ENCODE results near the gene PRKCQ.

Gene PRKCQ

GRCh38 chr10:6532321-6532720 is 47.8 kb downstream of the PRKCQ start:
- Histone ChIP-seq H3K18ac (ENCODE audit: low read length) (no peak overlapping the region), H3K9me3 (ENCODE audit: insufficient read depth, low read depth, low read length) (peaks cover 1% of the 10 kb centered on the region), H3K23ac (ENCODE audit: low read length) (peak overlapping the region; percentile 75), H4K8ac (ENCODE audit: low read depth, low read length) (no peak overlapping the region), H3K27me3 (ENCODE audit: insufficient read depth, low read length) (no peaks in the 10 kb centered on the region), H2BK5ac (ENCODE audit: low read depth, low read length, poor library complexity) (no peak overlapping the region), H4K12ac (ENCODE audit: low read depth, low read length) (no peak overlapping the region), H3K79me2 (ENCODE audit: control insufficient read depth, insufficient read depth, low read length, poor library complexity) (no peaks in the 10 kb centered on the region), H2BK12ac (ENCODE audit: low read length) (no peak overlapping the region), H3K27ac (ENCODE audit: low read depth, low read length) (no peak overlapping the region), H3K79me1 (ENCODE audit: low read length) (no peaks in the 10 kb centered on the region), H3K4me3 (ENCODE audit: low read depth, low read length) (no peak overlapping the region), H3K4me1 (ENCODE audit: control insufficient read depth in 1 of 2, insufficient read depth in 2 of 2, low read length in 2 of 2) (no peaks in the 10 kb centered on the region), H2AFZ (ENCODE audit: insufficient read depth, low read length, poor library complexity) (no peak overlapping the region), H3K4ac (ENCODE audit: low read depth, low read length) (no peak overlapping the region), H3K14ac (ENCODE audit: low read length) (no peak overlapping the region), H2BK120ac (ENCODE audit: insufficient read depth, low read length, poor library complexity) (no peak overlapping the region), H3K4me2 (ENCODE audit: low read length) (no peak overlapping the region), H2AK5ac (ENCODE audit: low read length) (no peak overlapping the region), H3K9ac (ENCODE audit: low read length) (no peak overlapping the region), H4K91ac (ENCODE audit: low read depth, low read length) (no peak overlapping the region), H3K36me3 (ENCODE audit: control insufficient read depth in 1 of 2, insufficient read depth in 2 of 2, low read length in 2 of 2) (no peaks in the 10 kb centered on the region)
- WGBS (ENCODE audit: extremely low coverage, insufficient coverage, insufficient read length), result no CpG with 5 or more reads among the region's 5 CpGs
- no peak for DNase-seq

DNA sequence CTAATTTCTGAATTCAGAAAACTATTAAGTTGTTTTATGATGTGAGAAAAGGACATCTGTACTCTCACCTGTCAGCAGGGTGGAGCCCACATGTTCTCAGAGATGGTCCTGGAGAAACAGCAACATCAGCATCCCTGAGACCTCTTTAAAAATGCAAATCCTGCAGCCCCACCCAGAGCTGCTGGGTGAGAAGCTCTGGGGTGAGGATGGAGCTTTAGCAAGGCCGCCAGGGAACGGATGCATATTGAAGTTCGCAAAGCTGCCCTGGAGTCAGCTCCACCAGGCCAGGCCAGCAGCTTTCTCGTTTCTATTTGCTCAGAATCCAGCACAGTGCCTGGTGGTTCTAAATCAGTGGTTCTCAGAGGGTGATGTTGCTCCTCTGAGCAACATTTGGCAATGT is 49.1 kb downstream of the PRKCQ start:
- Histone ChIP-seq H3K18ac (ENCODE audit: low read length) (no peak overlapping the region), H3K79me2 (ENCODE audit: control insufficient read depth, insufficient read depth, low read length, poor library complexity) (no peaks in the 10 kb centered on the region), H3K36me3 (ENCODE audit: control insufficient read depth in 1 of 2, insufficient read depth in 2 of 2, low read length in 2 of 2) (no peaks in the 10 kb centered on the region), H3K9ac (ENCODE audit: low read length) (no peak overlapping the region), H3K4me2 (ENCODE audit: low read length) (no peak overlapping the region), H3K23ac (ENCODE audit: low read length) (no peak overlapping the region), H4K12ac (ENCODE audit: low read depth, low read length) (no peak overlapping the region), H2BK5ac (ENCODE audit: low read depth, low read length, poor library complexity) (no peak overlapping the region), H3K9me3 (ENCODE audit: insufficient read depth, low read depth, low read length) (peaks cover 4% of the 10 kb centered on the region), H2AFZ (ENCODE audit: insufficient read depth, low read length, poor library complexity) (no peak overlapping the region), H3K79me1 (ENCODE audit: low read length) (no peaks in the 10 kb centered on the region), H3K4me1 (ENCODE audit: control insufficient read depth in 1 of 2, insufficient read depth in 2 of 2, low read length in 2 of 2) (no peaks in the 10 kb centered on the region), H3K4ac (ENCODE audit: low read depth, low read length) (no peak overlapping the region), H3K27ac (ENCODE audit: low read depth, low read length) (no peak overlapping the region), H2BK12ac (ENCODE audit: low read length) (no peak overlapping the region), H3K27me3 (ENCODE audit: insufficient read depth, low read length) (no peaks in the 10 kb centered on the region), H2BK120ac (ENCODE audit: insufficient read depth, low read length, poor library complexity) (no peak overlapping the region), H3K4me3 (ENCODE audit: low read depth, low read length) (no peak overlapping the region), H4K8ac (ENCODE audit: low read depth, low read length) (no peak overlapping the region), H4K91ac (ENCODE audit: low read depth, low read length) (no peak overlapping the region), H2AK5ac (ENCODE audit: low read length) (no peak overlapping the region), H3K14ac (ENCODE audit: low read length) (no peak overlapping the region)
- DNase-seq, result no peak
- WGBS (ENCODE audit: extremely low coverage, insufficient coverage, insufficient read length), result no CpG with 5 or more reads among the region's 4 CpGs

GRCh38 chr10:6530211-6530840 is 49.8 kb downstream of the PRKCQ start:
- no peaks in the 10 kb centered on the region for H3K79me2 ChIP-seq (ENCODE audit: control insufficient read depth, insufficient read depth, low read length, poor library complexity)
- no peak overlapping the region for H4K8ac ChIP-seq (ENCODE audit: low read depth, low read length)
- no peak overlapping the region for H3K18ac ChIP-seq (ENCODE audit: low read length)
- no peak overlapping the region for H2BK5ac ChIP-seq (ENCODE audit: low read depth, low read length, poor library complexity)
- no peak overlapping the region for H4K12ac ChIP-seq (ENCODE audit: low read depth, low read length)
- peaks cover 4% of the 10 kb centered on the region for H3K9me3 ChIP-seq (ENCODE audit: insufficient read depth, low read depth, low read length)
- no peak overlapping the region for H2BK12ac ChIP-seq (ENCODE audit: low read length)
- WGBS (ENCODE audit: extremely low coverage, insufficient coverage, insufficient read length), result no CpG with 5 or more reads among the region's 18 CpGs
- no peak overlapping the region for H3K4me2 ChIP-seq (ENCODE audit: low read length)
- H3K79me1 ChIP-seq (ENCODE audit: low read length), result no peaks in the 10 kb centered on the region
- no peaks in the 10 kb centered on the region for H3K36me3 ChIP-seq (ENCODE audit: control insufficient read depth in 1 of 2, insufficient read depth in 2 of 2, low read length in 2 of 2)
- no peak overlapping the region for H3K4me3 ChIP-seq (ENCODE audit: low read depth, low read length)
- no peak overlapping the region for H3K4ac ChIP-seq (ENCODE audit: low read depth, low read length)
- no peak for DNase-seq
- H2AK5ac ChIP-seq (ENCODE audit: low read length), result no peak overlapping the region
- no peak overlapping the region for H3K14ac ChIP-seq (ENCODE audit: low read length)
- H3K9ac ChIP-seq (ENCODE audit: low read length), result no peak overlapping the region
- H3K27me3 ChIP-seq (ENCODE audit: insufficient read depth, low read length), result no peaks in the 10 kb centered on the region
- no peak overlapping the region for H3K23ac ChIP-seq (ENCODE audit: low read length)
- no peak overlapping the region for H2BK120ac ChIP-seq (ENCODE audit: insufficient read depth, low read length, poor library complexity)
- H2AFZ ChIP-seq (ENCODE audit: insufficient read depth, low read length, poor library complexity), result no peak overlapping the region
- no peak overlapping the region for H4K91ac ChIP-seq (ENCODE audit: low read depth, low read length)
- no peaks in the 10 kb centered on the region for H3K4me1 ChIP-seq (ENCODE audit: control insufficient read depth in 1 of 2, insufficient read depth in 2 of 2, low read length in 2 of 2)
- no peak overlapping the region for H3K27ac ChIP-seq (ENCODE audit: low read depth, low read length)

- Histone ChIP-seq H4K12ac (ENCODE audit: low read depth, low read length) (no peak overlapping the region), H3K27me3 (ENCODE audit: insufficient read depth, low read length) (no peaks in the 10 kb centered on the region), H3K4me1 (ENCODE audit: control insufficient read depth in 1 of 2, insufficient read depth in 2 of 2, low read length in 2 of 2) (no peaks in the 10 kb centered on the region), H2BK5ac (ENCODE audit: low read depth, low read length, poor library complexity) (no peak overlapping the region), H3K9me3 (ENCODE audit: insufficient read depth, low read depth, low read length) (peaks cover 4% of the 10 kb centered on the region), H2AK5ac (ENCODE audit: low read length) (no peak overlapping the region), H3K79me1 (ENCODE audit: low read length) (no peaks in the 10 kb centered on the region), H3K14ac (ENCODE audit: low read length) (no peak overlapping the region), H3K23ac (ENCODE audit: low read length) (no peak overlapping the region), H2AFZ (ENCODE audit: insufficient read depth, low read length, poor library complexity) (no peak overlapping the region), H3K4me3 (ENCODE audit: low read depth, low read length) (no peak overlapping the region), H3K27ac (ENCODE audit: low read depth, low read length) (no peak overlapping the region), H3K4ac (ENCODE audit: low read depth, low read length) (no peak overlapping the region), H3K9ac (ENCODE audit: low read length) (no peak overlapping the region), H3K36me3 (ENCODE audit: control insufficient read depth in 1 of 2, insufficient read depth in 2 of 2, low read length in 2 of 2) (no peaks in the 10 kb centered on the region), H3K18ac (ENCODE audit: low read length) (no peak overlapping the region), H4K91ac (ENCODE audit: low read depth, low read length) (no peak overlapping the region), H3K79me2 (ENCODE audit: control insufficient read depth, insufficient read depth, low read length, poor library complexity) (no peaks in the 10 kb centered on the region), H2BK120ac (ENCODE audit: insufficient read depth, low read length, poor library complexity) (no peak overlapping the region), H3K4me2 (ENCODE audit: low read length) (no peak overlapping the region), H4K8ac (ENCODE audit: low read depth, low read length) (no peak overlapping the region), H2BK12ac (ENCODE audit: low read length) (no peak overlapping the region)
- no peak for DNase-seq
- WGBS (ENCODE audit: extremely low coverage, insufficient coverage, insufficient read length), result no CpG with 5 or more reads among the region's 12 CpGs
Measured at GRCh38 chr10:6528198-6528950, 51.7 kb downstream of the PRKCQ start.
